Measurements from ENCODE around the gene TSPAN18.

DNA sequence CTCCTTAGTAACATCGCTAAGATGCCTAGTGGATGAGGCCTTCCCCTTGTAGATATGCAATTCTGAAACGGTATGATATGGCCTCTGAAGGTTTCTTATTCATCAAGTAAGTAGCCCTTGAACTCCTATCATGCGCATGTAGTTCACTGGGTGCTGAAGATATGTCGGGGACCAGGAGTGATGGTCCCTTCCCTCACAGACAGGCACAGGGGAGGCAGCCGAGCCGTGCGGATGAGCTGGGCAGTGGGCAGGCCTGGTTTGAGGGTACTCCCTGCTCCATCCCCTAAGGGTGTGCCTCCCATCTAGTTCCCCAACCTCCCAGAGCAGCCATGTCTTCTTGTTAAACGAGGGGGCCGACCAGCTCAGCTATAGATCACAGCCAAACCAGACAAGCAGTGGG, 183.8 kb downstream of the TSPAN18 start:
- TF ChIP-seq EZH2phosphoT487 (IDR thresholded peaks at IDR 0.05; ENCODE audit: insufficient read depth, low read depth) (no peak), EZH2 (IDR thresholded peaks at IDR 0.05; ENCODE audit: insufficient read depth, poor library complexity, severe bottlenecking) (no peak)

Measured in GM23248 (cell line).